Upper lobe of left lung (tissue), 6 donors: ENCODE measurements around the gene SGCA. TPM values are rescaled to one million over a fixed set of nuclear protein-coding genes. Genes with fewer than 3 reads are reported as not detected.

Experiments
- ATAC-seq, 2 donors: fragments of 200-7000 bp; cut with Tn5 transposase; one replicate each; pipeline ENCODE4 v1.9.1; 2022; ENCODE audit warnings: mild to moderate bottlenecking in 2 of 2, moderate library complexity in 2 of 2; ENCODE audit not compliant: low FRiP score in 2 of 2
- DNase-seq, 2 donors: peaks; one replicate each; pipeline ENCODE4 v3.0.0-alpha.2; 2019 to 2020
- H3K27ac ChIP-seq, 4 donors: fragments of 200-600 bp; sonication (generic); one replicate each; pipeline ENCODE4 v1.5.1; 2016 to 2019
- H3K27me3 ChIP-seq, 4 donors: fragments of 200-600 bp; sonication (generic); one replicate each; pipeline ENCODE4 v1.5.1; 2017 to 2019
- H3K36me3 ChIP-seq, 4 donors: fragments of 200-600 bp; sonication (generic); one replicate each; pipeline ENCODE4 v1.5.1; 2016 to 2019
- H3K4me1 ChIP-seq, 4 donors: fragments of 200-600 bp; sonication (generic); one replicate each; pipeline ENCODE4 v1.5.1; 2018 to 2019
- H3K4me3 ChIP-seq, 4 donors: fragments of 200-600 bp; sonication (generic); one replicate each; pipeline ENCODE4 v1.5.1; 2017 to 2019; ENCODE audit warnings: mild to moderate bottlenecking in 2 of 4, moderate library complexity in 1 of 4
- H3K9me3 ChIP-seq, 4 donors: fragments of 200-600 bp; sonication (generic); one replicate each; pipeline ENCODE4 v1.5.1; 2018 to 2019
- CTCF ChIP-seq, 6 experiments: fragments of 450-650 bp in 4 of 6; fragments of 200-600 bp in 2 of 6; sonication (generic) in 2 of 6; IDR thresholded peaks; one replicate each; pipeline ENCODE4 v1.5.1; 2016 to 2019; ENCODE audit warnings: antibody characterized with exemption in 6 of 6
- EP300 ChIP-seq, 4 donors: sonication (generic); formaldehyde crosslinking; IDR thresholded peaks; one replicate each; pipeline ENCODE4 v1.5.1; 2017; ENCODE audit warnings: antibody characterized with exemption in 4 of 4, control low read depth in 2 of 4
- POLR2A ChIP-seq, 4 donors: fragments of 450-650 bp; IDR thresholded peaks; one replicate each; pipeline ENCODE4 v1.5.1; 2016 to 2017; ENCODE audit warnings: antibody characterized with exemption in 4 of 4, mild to moderate bottlenecking in 2 of 4
- POLR2AphosphoS5 ChIP-seq, 2 donors: sonication (generic); formaldehyde crosslinking; IDR thresholded peaks; one replicate each; pipeline ENCODE4 v1.5.1; 2017; ENCODE audit warnings: antibody characterized with exemption in 2 of 2
- WGBS, 2 donors: methylation state at CpG; one replicate each; pipeline ENCODE4 v1.1.5; 2017 to 2018; 5-methylcytosine and 5-hydroxymethylcytosine counted together
- total RNA-seq, 6 donors: library from RNA; depleted of rRNA in 4 of 6; stranded (reverse); fragments of >200 nt in 4 of 6; gene quantifications; one replicate each; pipeline versions ENCODE4 v1.1.0 to v1.2.1, GENCODE V29; 2016 to 2021
- donor health status: DM: no; HTN: no; CAD: no; lungs with moderate emphysema.
- donor health status: DM: no; HTN: yes; CAD: no; lungs with severe emphysema.

The SGCA gene
- total RNA-seq, 6 donors from 2014 or later = 1.6 to 19.7 (median 14.1) TPM

- peaks cover 26 to 55% (median 46%) of the 10 kb centered on the region in 4 donors for H3K4me1 ChIP-seq
- WGBS, 2 donors = 44 to 46% methylated on average over 11 to 18 of the region's 19 CpGs
- H3K4me3 ChIP-seq = peak overlapping the region in 3 of 4 donors; percentile 47 to 59 (median 51)
- TF ChIP-seq EP300 (IDR thresholded peaks at IDR 0.05) (no peak), POLR2AphosphoS5 (IDR thresholded peaks at IDR 0.05) (no peak), CTCF (IDR thresholded peaks at IDR 0.05) (no peak), POLR2A (IDR thresholded peaks at IDR 0.05) (no peak)
- H3K9me3 ChIP-seq = no peaks in the 10 kb centered on the region
- H3K36me3 ChIP-seq = peaks cover 2 to 18% (median 15%) of the 10 kb centered on the region in 4 donors
- peaks cover 0 to 17% (median 11%) of the 10 kb centered on the region in 4 donors for H3K27me3 ChIP-seq
- DNase-seq = no peak
- no peak for ATAC-seq
- peak overlapping the region in 3 of 4 donors; percentile 56 to 81 (median 73) for H3K27ac ChIP-seq
Measured at GRCh38 chr17:50130559-50131305, 35.1 kb upstream of the SGCA start.

GRCh38 chr17:50132104-50132794 lies 33.6 kb upstream of the SGCA start:
- DNase-seq (no peak), ATAC-seq (no peak)
- Histone ChIP-seq H3K4me1 (peaks cover 26 to 55% (median 44%) of the 10 kb centered on the region in 4 donors), H3K36me3 (peaks cover 2 to 33% (median 30%) of the 10 kb centered on the region in 4 donors), H3K9me3 (no peaks in the 10 kb centered on the region), H3K4me3 (no peak overlapping the region), H3K27ac (peak overlapping the region in 1 of 4 donors; percentile 40), H3K27me3 (peaks cover 0 to 17% (median 11%) of the 10 kb centered on the region in 4 donors)
- no peak for TF ChIP-seq EP300 (IDR thresholded peaks at IDR 0.05)
- no peak for TF ChIP-seq CTCF (IDR thresholded peaks at IDR 0.05)
- TF ChIP-seq POLR2A (IDR thresholded peaks at IDR 0.05) = no peak
- no peak for TF ChIP-seq POLR2AphosphoS5 (IDR thresholded peaks at IDR 0.05)
- 80 to 83% methylated on average over 2 to 6 of the region's 6 CpGs for WGBS, 2 donors

GRCh38 chr17:50133028-50133768 lies 32.6 kb upstream of the SGCA start:
- ATAC-seq = peak; percentile 1 to 28
- Histone ChIP-seq H3K36me3 (peaks cover 2 to 43% (median 39%) of the 10 kb centered on the region in 4 donors), H3K4me1 (peaks cover 20 to 46% (median 35%) of the 10 kb centered on the region in 4 donors), H3K9me3 (no peaks in the 10 kb centered on the region), H3K27me3 (peaks cover 0 to 17% (median 11%) of the 10 kb centered on the region in 4 donors), H3K4me3 (no peak overlapping the region), H3K27ac (peak overlapping the region in 1 of 4 donors; percentile 49)
- DNase-seq = peak in 1 of 2 donors; percentile 46
- TF ChIP-seq CTCF (IDR thresholded peaks at IDR 0.05) = no peak
- no peak for TF ChIP-seq POLR2A (IDR thresholded peaks at IDR 0.05)
- no peak for TF ChIP-seq POLR2AphosphoS5 (IDR thresholded peaks at IDR 0.05)
- TF ChIP-seq EP300 (IDR thresholded peaks at IDR 0.05) = no peak
- WGBS, 2 donors = 59 to 74% methylated on average over 5 to 7 of the region's 7 CpGs

GRCh38 chr17:50133769-50134099 lies 32.1 kb upstream of the SGCA start:
- WGBS, 2 donors = 46 to 55% methylated on average over 12 to 16 of the region's 16 CpGs
- TF ChIP-seq CTCF (IDR thresholded peaks at IDR 0.05) (no peak), POLR2A (IDR thresholded peaks at IDR 0.05) (no peak), EP300 (IDR thresholded peaks at IDR 0.05) (no peak), POLR2AphosphoS5 (IDR thresholded peaks at IDR 0.05) (no peak)
- ATAC-seq (no peak), DNase-seq (no peak)
- Histone ChIP-seq H3K9me3 (no peaks in the 10 kb centered on the region), H3K36me3 (peaks cover 3 to 48% (median 45%) of the 10 kb centered on the region in 4 donors), H3K27ac (peak overlapping the region in 1 of 4 donors; percentile 49), H3K4me1 (peaks cover 15 to 41% (median 31%) of the 10 kb centered on the region in 4 donors), H3K4me3 (no peak overlapping the region), H3K27me3 (peaks cover 0 to 17% (median 10%) of the 10 kb centered on the region in 4 donors)
